ENCODE data around the gene NUDCD2. TPM values are rescaled to one million over a fixed set of nuclear protein-coding genes. Genes with fewer than 3 reads are reported as not detected.

Gene NUDCD2
- total RNA-seq, 1 donor, result 8.5 TPM

GRCh38 chr5:163505049-163505367 lies 45.1 kb upstream of the NUDCD2 start:
- no peak for DNase-seq (ENCODE audit: low read depth)
- no peak for TF ChIP-seq CTCF (IDR thresholded peaks at IDR 0.05; ENCODE audit: insufficient read depth, low read length)
- peak overlapping the region; percentile 72 for H3K4me3 ChIP-seq (ENCODE audit: low read depth, low read length)

GRCh38 chr5:163504079-163504931 lies 44.4 kb upstream of the NUDCD2 start:
- H3K4me3 ChIP-seq (ENCODE audit: low read depth, low read length), result peak overlapping the region; percentile 72
- peak; percentile 80 for DNase-seq (ENCODE audit: low read depth)
- no peak for TF ChIP-seq CTCF (IDR thresholded peaks at IDR 0.05; ENCODE audit: insufficient read depth, low read length)

GRCh38 chr5:163503106-163504078 lies 43.5 kb upstream of the NUDCD2 start:
- DNase-seq (ENCODE audit: low read depth), result peak; percentile 87
- peak overlapping the region; percentile 72 for H3K4me3 ChIP-seq (ENCODE audit: low read depth, low read length)
- peak; percentile 46 for TF ChIP-seq CTCF (IDR thresholded peaks at IDR 0.05; ENCODE audit: insufficient read depth, low read length)

GRCh38 chr5:163502521-163502920 lies 42.6 kb upstream of the NUDCD2 start:
- no peak for TF ChIP-seq CTCF (IDR thresholded peaks at IDR 0.05; ENCODE audit: insufficient read depth, low read length)
- peak; percentile 43 for DNase-seq (ENCODE audit: low read depth)
- peak overlapping the region; percentile 72 for H3K4me3 ChIP-seq (ENCODE audit: low read depth, low read length)

- no peak overlapping the region for H3K4me3 ChIP-seq (ENCODE audit: low read depth, low read length)
- no peak for TF ChIP-seq CTCF (IDR thresholded peaks at IDR 0.05; ENCODE audit: insufficient read depth, low read length)
- peak; percentile 81 for DNase-seq (ENCODE audit: low read depth)
Observed at GRCh38 chr5:163498886-163499285, 39.0 kb upstream of the NUDCD2 start.

GRCh38 chr5:163497315-163497714 lies 37.4 kb upstream of the NUDCD2 start:
- no peak overlapping the region for H3K4me3 ChIP-seq (ENCODE audit: low read depth, low read length)
- DNase-seq (ENCODE audit: low read depth), result no peak
- TF ChIP-seq CTCF (IDR thresholded peaks at IDR 0.05; ENCODE audit: insufficient read depth, low read length), result no peak

All from fibroblast of the aortic adventitia (primary cell).